Pancreas (tissue), 10 donors: ENCODE results near the gene ITPR3. TPM values are rescaled to one million over a fixed set of nuclear protein-coding genes. Genes with fewer than 3 reads are reported as not detected.
A peak's percentile ranks its signal among the peaks of the same experiment; 100 is the strongest.

Experiments
- ATAC-seq, 4 donors: fragments of 200-7000 bp; cut with Tn5 transposase; one replicate each; pipeline versions ENCODE4 v1.8.0 to v1.9.1; 2020; ENCODE audit warnings: mild to moderate bottlenecking in 4 of 4, moderate library complexity in 4 of 4
- DNase-seq, 6 donors: peaks; one replicate each; pipeline ENCODE4 v3.0.0-alpha.2; 2020
- FAIRE-seq: peaks from 2 replicates; lab custom pipeline; 2012; peaks lifted over from hg19 to GRCh38; lab: Jason Lieb, UNC
- H3K27ac ChIP-seq, 4 donors: fragments of 200-600 bp; sonication (generic); 1 replicate in 3 of 4; 2 replicates in 1 of 4; pipeline versions ENCODE4 v1.5.0 to v1.8.0; 2020
- H3K27me3 ChIP-seq, 4 donors: fragments of 200-600 bp; one replicate each; pipeline ENCODE4 v1.8.0; 2021
- H3K36me3 ChIP-seq, 3 donors: fragments of 200-600 bp; sonication (generic) in 1 of 3; one replicate each; pipeline versions ENCODE4 v1.5.0 to v1.8.0; 2020 to 2021
- H3K4me1 ChIP-seq, 3 donors: fragments of 200-600 bp; one replicate each; pipeline ENCODE4 v1.8.0; 2021
- H3K4me3 ChIP-seq, 4 donors: fragments of 200-600 bp; sonication (generic) in 2 of 4; one replicate each; pipeline versions ENCODE4 v1.5.0 to v1.8.0; 2020 to 2021
- H3K9me3 ChIP-seq, 4 donors: fragments of 200-600 bp; one replicate each; pipeline ENCODE4 v1.8.0; 2021
- WGBS, 2 donors: extraction: QIAGEN DNeasy Blood & Tissue Kit; methylation state at CpG; one replicate each; pipeline ENCODE4 v1.1.7; 2013; 5-methylcytosine and 5-hydroxymethylcytosine counted together
- intact Hi-C, 3 donors: fragments of 100-400 bp; cut with DNase I; formaldehyde crosslinking; loops; one replicate each; pipeline versions ENCODE4 v1.11.1 to v1.14.2; 2022
- polyA plus RNA-seq, 2 donors: library from polyadenylated mRNA; stranded (reverse); fragments of 200-250 nt; gene quantifications; one replicate each; pipeline ENCODE4 v1.2.3, GENCODE V29; 2013
- total RNA-seq, 6 donors: library from RNA; stranded (reverse); fragmentation: NEBNext Ultra II Directional in 4 of 6; extraction: Animal tissue kit (Norgen Biotek cat#: 25700) in 4 of 6; gene quantifications; one replicate each; pipeline versions ENCODE4 v1.2.1 to v1.2.4, GENCODE V29; 2021 to 2023
- TF ChIP-seq, protein P1 (sequence below), 4 donors: fragments of 200-600 bp; sonication (generic) in 3 of 4; IDR thresholded peaks; one replicate each; pipeline versions ENCODE4 v1.5.0 to v1.8.0; 2021; ENCODE audit warnings: antibody characterized with exemption in 4 of 4
- donor health status: healthy with polysubstance abuse.
- donor health status: DM: no; HTN: no; CAD: no; lungs with moderate emphysema.
- donor health status: DM: no; HTN: no; CAD: no.
- donor health status: control.
- donor health status: control.
- donor health status: Bipolar disorder and iron deficiency.
- donor health status: DM: yes; HTN: yes; CAD: no.
- donor health status: DM: no; HTN: no; CAD: no.
- donor health status: DM: no; HTN: no; CAD: no.
- donor health status: DM: yes; HTN: yes; CAD: no.

ITPR3 gene
- total and polyA plus RNA-seq, 8 donors: 9.1 to 20.3 (median 12.9) TPM

DNA sequence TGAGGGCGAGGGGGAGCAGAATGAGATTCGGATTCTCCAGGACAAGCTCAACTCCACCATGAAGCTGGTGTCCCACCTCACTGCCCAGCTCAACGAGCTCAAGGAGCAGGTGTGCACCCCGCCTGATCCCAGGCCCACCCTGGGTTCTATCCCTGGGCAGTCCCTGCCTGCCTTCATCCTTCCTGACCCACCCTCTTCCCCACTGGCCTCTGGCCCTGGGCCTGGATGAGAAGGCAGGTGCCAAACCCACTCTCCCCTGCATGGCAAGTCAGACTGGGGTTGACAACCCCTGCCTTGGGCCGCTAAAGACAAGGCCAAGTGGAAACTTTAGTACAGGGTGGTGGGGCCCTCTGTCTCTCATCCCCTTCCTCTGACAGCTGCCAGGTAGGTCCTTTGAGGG lies 73.9 kb downstream of the ITPR3 start:
- no peaks in the 10 kb centered on the region for H3K4me1 ChIP-seq
- H3K9me3 ChIP-seq: no peaks in the 10 kb centered on the region
- no peak for FAIRE-seq
- intact Hi-C loops: loop anchor here in 1 of 3 donors (5.0 kb wide), 1 partner anchor 103 kb away; no protein-coding TSS in a partner anchor
- no peak for ATAC-seq
- 90 to 92% methylated on average over 5 of the region's 5 CpGs for WGBS, 2 donors
- no peak overlapping the region for H3K4me3 ChIP-seq
- peak overlapping the region in 1 of 4 donors; percentile 22 for H3K27ac ChIP-seq
- TF ChIP-seq, protein P1, sequence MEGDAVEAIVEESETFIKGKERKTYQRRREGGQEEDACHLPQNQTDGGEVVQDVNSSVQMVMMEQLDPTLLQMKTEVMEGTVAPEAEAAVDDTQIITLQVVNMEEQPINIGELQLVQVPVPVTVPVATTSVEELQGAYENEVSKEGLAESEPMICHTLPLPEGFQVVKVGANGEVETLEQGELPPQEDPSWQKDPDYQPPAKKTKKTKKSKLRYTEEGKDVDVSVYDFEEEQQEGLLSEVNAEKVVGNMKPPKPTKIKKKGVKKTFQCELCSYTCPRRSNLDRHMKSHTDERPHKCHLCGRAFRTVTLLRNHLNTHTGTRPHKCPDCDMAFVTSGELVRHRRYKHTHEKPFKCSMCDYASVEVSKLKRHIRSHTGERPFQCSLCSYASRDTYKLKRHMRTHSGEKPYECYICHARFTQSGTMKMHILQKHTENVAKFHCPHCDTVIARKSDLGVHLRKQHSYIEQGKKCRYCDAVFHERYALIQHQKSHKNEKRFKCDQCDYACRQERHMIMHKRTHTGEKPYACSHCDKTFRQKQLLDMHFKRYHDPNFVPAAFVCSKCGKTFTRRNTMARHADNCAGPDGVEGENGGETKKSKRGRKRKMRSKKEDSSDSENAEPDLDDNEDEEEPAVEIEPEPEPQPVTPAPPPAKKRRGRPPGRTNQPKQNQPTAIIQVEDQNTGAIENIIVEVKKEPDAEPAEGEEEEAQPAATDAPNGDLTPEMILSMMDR (IDR thresholded peaks at IDR 0.05): no peak
- peaks cover 0 to 30% (median 0%) of the 10 kb centered on the region in 3 donors for H3K36me3 ChIP-seq
- DNase-seq: no peak
- H3K27me3 ChIP-seq: no peaks in the 10 kb centered on the region

DNA sequence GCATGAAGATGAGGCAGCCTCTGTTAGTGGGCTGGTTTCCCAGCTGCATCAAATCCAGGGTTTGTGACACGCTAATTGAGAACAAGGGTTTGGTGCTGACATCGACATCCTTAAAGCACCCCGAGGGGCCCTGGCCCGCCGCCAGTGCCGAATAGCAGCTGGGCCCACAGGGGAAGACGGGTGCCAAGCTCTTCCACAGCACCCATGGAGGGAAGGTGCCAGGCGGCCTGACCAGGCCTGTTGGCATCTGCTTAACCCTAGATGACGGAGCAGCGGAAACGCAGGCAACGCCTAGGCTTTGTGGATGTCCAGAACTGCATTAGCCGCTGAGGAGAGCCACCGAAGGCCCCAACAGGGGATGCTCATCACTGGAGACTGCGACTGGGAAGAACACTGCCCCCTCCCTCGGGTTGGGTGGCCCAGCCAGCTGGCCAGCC lies 74.3 kb downstream of the ITPR3 start:
- no peak overlapping the region for H3K27ac ChIP-seq
- peaks cover 0 to 30% (median 0%) of the 10 kb centered on the region in 3 donors for H3K36me3 ChIP-seq
- ATAC-seq: no peak
- no peaks in the 10 kb centered on the region for H3K9me3 ChIP-seq
- no peak overlapping the region for H3K4me3 ChIP-seq
- peak in 1 of 6 donors; percentile 55 for DNase-seq
- intact Hi-C loops: no loop called here
- WGBS, 2 donors: 86 to 88% methylated on average over 16 of the region's 16 CpGs
- no peak for FAIRE-seq
- H3K27me3 ChIP-seq: no peaks in the 10 kb centered on the region
- H3K4me1 ChIP-seq: no peaks in the 10 kb centered on the region
- TF ChIP-seq, protein P1 (IDR thresholded peaks at IDR 0.05): no peak

DNA sequence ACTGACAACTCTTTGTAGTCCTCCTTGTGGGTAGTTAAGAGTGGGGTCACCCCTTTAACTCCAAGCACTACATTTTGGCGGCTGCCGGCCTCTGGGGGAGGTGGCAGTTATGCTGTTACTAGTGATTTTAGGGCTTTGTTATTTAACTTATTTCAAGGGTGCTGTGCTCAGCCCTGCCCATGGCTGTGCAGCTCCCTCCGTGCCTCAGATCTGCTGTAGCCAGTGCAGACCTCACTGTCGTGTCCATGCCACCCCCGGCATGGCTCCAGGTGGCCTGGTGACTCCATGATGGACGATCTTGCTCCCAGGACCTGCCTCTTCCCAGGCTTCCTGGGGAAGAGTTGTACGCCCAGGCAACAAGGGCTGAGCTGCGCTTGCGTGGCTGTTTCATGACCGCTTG lies 75.0 kb downstream of the ITPR3 start:
- intact Hi-C loops: no loop called here
- ATAC-seq: no peak

DNA sequence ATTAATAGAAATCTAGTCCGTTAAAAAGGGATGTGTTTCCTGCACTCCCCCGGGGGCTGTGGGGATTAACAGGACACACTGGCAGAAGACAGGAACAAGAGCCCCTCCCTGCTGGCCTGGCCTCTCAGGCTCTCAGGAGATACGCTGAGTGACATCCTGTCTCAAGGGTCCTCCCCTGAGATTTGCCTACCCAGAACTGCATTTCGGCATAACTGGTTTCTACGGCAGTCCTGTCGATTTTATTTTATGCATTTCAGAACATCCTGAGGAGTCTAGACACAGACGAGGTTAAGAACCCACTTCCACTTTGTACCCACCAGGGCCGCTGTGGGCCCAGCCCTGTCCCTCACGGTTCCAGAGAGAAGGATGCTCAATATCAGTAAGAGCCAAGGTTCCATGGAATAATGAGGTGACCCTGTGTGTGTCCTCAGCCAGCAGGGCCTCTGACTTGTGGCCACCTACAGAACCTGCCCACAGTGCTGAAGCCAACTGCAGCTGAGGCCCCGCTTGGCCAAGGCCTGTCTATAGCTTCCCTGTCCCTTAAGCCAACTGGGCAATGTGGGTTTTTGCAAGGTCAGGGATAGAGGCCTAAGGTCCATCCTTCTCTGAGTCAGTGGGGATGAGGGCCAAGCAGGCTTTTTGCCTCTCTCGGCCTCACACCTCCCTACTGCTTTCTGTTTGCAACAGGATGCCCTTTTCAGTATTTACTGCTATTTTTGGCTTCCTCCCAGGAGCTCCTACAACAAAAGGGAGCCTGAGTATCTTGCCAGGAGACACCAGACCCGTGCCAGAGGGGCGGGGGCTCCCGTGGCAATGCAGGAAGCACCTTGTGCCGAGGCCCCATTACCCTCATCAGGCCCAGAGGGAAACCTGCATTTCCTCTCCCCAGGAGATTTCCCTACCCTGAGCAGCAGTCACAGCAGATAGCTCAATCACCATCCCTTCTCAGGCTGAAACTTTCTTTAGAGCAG lies 75.7 kb downstream of the ITPR3 start:
- Histone ChIP-seq H3K4me3 (no peak overlapping the region), H3K9me3 (no peaks in the 10 kb centered on the region), H3K4me1 (no peaks in the 10 kb centered on the region), H3K27me3 (no peaks in the 10 kb centered on the region), H3K36me3 (peaks cover 0 to 23% (median 0%) of the 10 kb centered on the region in 3 donors), H3K27ac (peak overlapping the region in 2 of 4 donors; percentile 18 to 40)
- ATAC-seq (peak; percentile 12 to 28 (median 22)), DNase-seq (peak in 1 of 6 donors; percentile 48), FAIRE-seq (no peak)
- intact Hi-C loops: no loop called here
- WGBS, 2 donors: 67 to 69% methylated on average over 15 of the region's 15 CpGs
- TF ChIP-seq, protein P1 (IDR thresholded peaks at IDR 0.05): no peak

More for the DNA sequence above, 75.0 kb downstream of the ITPR3 start:
- FAIRE-seq (no peak), DNase-seq (no peak)
- H3K27ac ChIP-seq: no peak overlapping the region
- 82 to 90% methylated on average over 10 of the region's 10 CpGs for WGBS, 2 donors
- no peaks in the 10 kb centered on the region for H3K27me3 ChIP-seq
- no peaks in the 10 kb centered on the region for H3K9me3 ChIP-seq
- no peak overlapping the region for H3K4me3 ChIP-seq
- peaks cover 0 to 30% (median 0%) of the 10 kb centered on the region in 3 donors for H3K36me3 ChIP-seq
- TF ChIP-seq, protein P1 (IDR thresholded peaks at IDR 0.05): no peak
- H3K4me1 ChIP-seq: no peaks in the 10 kb centered on the region
